Endodermal cell (in vitro differentiated cells): ENCODE data around the gene LPAR6. TPM values are rescaled to one million over a fixed set of nuclear protein-coding genes. Genes with fewer than 3 reads are reported as not detected.

Experiments used
- DNase-seq: peaks from one replicate; pipeline ENCODE4 v3.0.0-alpha.2; 2017
- H3K27ac ChIP-seq: 2 replicates; pipeline ENCODE4 v1.5.1; 2013; ENCODE audit warnings: mild to moderate bottlenecking, low read depth, low read length, moderate library complexity
- H3K27me3 ChIP-seq: 2 replicates; pipeline ENCODE4 v1.6.1; 2013; ENCODE audit warnings: mild to moderate bottlenecking, low read length, moderate library complexity; ENCODE audit not compliant: insufficient read depth, control insufficient read depth, poor library complexity, severe bottlenecking
- H3K36me3 ChIP-seq: 2 replicates; pipeline ENCODE4 v1.7.0; 2013; ENCODE audit warnings: mild to moderate bottlenecking, low read length, moderate library complexity; ENCODE audit not compliant: control insufficient read depth, insufficient read depth
- H3K4me1 ChIP-seq: one replicate; pipeline ENCODE4 v1.7.0; 2013; ENCODE audit warnings: low read length; ENCODE audit not compliant: control insufficient read depth, insufficient read depth
- H3K4me3 ChIP-seq: 2 replicates; pipeline ENCODE4 v1.5.1; 2013; ENCODE audit warnings: mild to moderate bottlenecking, low read length, moderate library complexity
- H3K9ac ChIP-seq: 2 replicates; pipeline ENCODE4 v1.6.1; 2013; ENCODE audit warnings: mild to moderate bottlenecking, low read length, moderate library complexity; ENCODE audit not compliant: poor library complexity, severe bottlenecking; ENCODE audit errors: extremely low read depth
- H3K9me3 ChIP-seq: 2 replicates; pipeline ENCODE4 v1.6.1; 2013; ENCODE audit warnings: mild to moderate bottlenecking, low read length, moderate library complexity; ENCODE audit not compliant: control insufficient read depth
- H3K27ac Mint-ChIP-seq: 2 replicates; pipeline ENCODE4 v1.8.0; 2020; ENCODE audit warnings: mixed read lengths
- H3K27me3 Mint-ChIP-seq: 2 replicates; pipeline ENCODE4 v1.8.0; 2021; ENCODE audit warnings: mild to moderate bottlenecking, mixed read lengths; ENCODE audit not compliant: insufficient read depth
- H3K36me3 Mint-ChIP-seq: 2 replicates; pipeline ENCODE4 v1.8.0; 2020; ENCODE audit warnings: low read depth, mixed read lengths
- H3K4me1 Mint-ChIP-seq: 2 replicates; pipeline ENCODE4 v1.8.0; 2020; ENCODE audit warnings: mixed read lengths
- H3K4me3 Mint-ChIP-seq: 2 replicates; pipeline ENCODE4 v1.8.0; 2020; ENCODE audit warnings: mild to moderate bottlenecking, moderate library complexity, mixed read lengths
- H3K9me3 Mint-ChIP-seq: 2 replicates; pipeline ENCODE4 v1.8.0; 2020; ENCODE audit warnings: mild to moderate bottlenecking, mixed read lengths
- CTCF ChIP-seq: fragments of 200-600 bp; sonication (generic); conservative IDR thresholded peaks from 2 replicates; pipeline ENCODE4 v1.5.0; 2021; ENCODE audit warnings: antibody characterized with exemption, mild to moderate bottlenecking
- WGBS, 2 experiments: methylation state at CpG; one replicate each; pipeline versions ENCODE4 v1.1.5 to v1.1.7; 2013; ENCODE audit warnings: missing lambda C conversion rate in 2 of 2, mixed read lengths in 1 of 2; ENCODE audit not compliant: insufficient coverage in 1 of 2, insufficient read length in 1 of 2; 5-methylcytosine and 5-hydroxymethylcytosine counted together
- total RNA-seq, 2 donors: library from RNA; stranded (reverse); fragmentation: NEBNext Ultra II Directional in 1 of 2; extraction: Animal tissue kit (Norgen Biotek cat#: 25700) in 1 of 2; gene quantifications; 2 replicates in 1 of 2; 3 replicates in 1 of 2; pipeline ENCODE4 v1.2.1, GENCODE V29; 2021

Gene LPAR6
- total RNA-seq, 2 donors from 2014 or later = 2.2 to 4.9 TPM

GRCh38 chr13:48403913-48404312 is 9.0 kb downstream of the LPAR6 start:
- Mint-ChIP-seq H3K27ac (no peak overlapping the region), H3K4me3 (no peak overlapping the region)
- WGBS, 2 experiments = 91 to 96% methylated on average over 8 of the region's 8 CpGs

GRCh38 chr13:48403151-48403631 is 9.7 kb downstream of the LPAR6 start:
- Mint-ChIP-seq H3K36me3 (no peaks in the 10 kb centered on the region), H3K4me1 (no peaks in the 10 kb centered on the region), H3K9me3 (no peaks in the 10 kb centered on the region), H3K27ac (no peak overlapping the region), H3K4me3 (no peak overlapping the region), H3K27me3 (no peaks in the 10 kb centered on the region)
- Histone ChIP-seq H3K9me3 (no peaks in the 10 kb centered on the region), H3K27ac (no peak overlapping the region), H3K4me1 (no peaks in the 10 kb centered on the region), H3K27me3 (no peaks in the 10 kb centered on the region), H3K9ac (no peak overlapping the region), H3K36me3 (no peaks in the 10 kb centered on the region), H3K4me3 (no peak overlapping the region)
- no peak for DNase-seq
- TF ChIP-seq CTCF = no peak
- 100% methylated on average over 1 of the region's 2 CpGs for WGBS, 2 experiments

More at GRCh38 chr13:48403913-48404312, 9.0 kb downstream of the LPAR6 start:
- Histone ChIP-seq H3K27ac (no peak overlapping the region), H3K27me3 (no peaks in the 10 kb centered on the region), H3K4me3 (no peak overlapping the region), H3K9ac (no peak overlapping the region), H3K9me3 (no peaks in the 10 kb centered on the region), H3K4me1 (no peaks in the 10 kb centered on the region), H3K36me3 (no peaks in the 10 kb centered on the region)
- H3K9me3 Mint-ChIP-seq = no peaks in the 10 kb centered on the region
- no peak for TF ChIP-seq CTCF
- no peaks in the 10 kb centered on the region for H3K36me3 Mint-ChIP-seq
- H3K4me1 Mint-ChIP-seq = no peaks in the 10 kb centered on the region
- H3K27me3 Mint-ChIP-seq = no peaks in the 10 kb centered on the region
- DNase-seq = no peak

GRCh38 chr13:48402325-48402932 is 10.5 kb downstream of the LPAR6 start:
- H3K27me3 ChIP-seq = no peaks in the 10 kb centered on the region
- H3K36me3 ChIP-seq = no peaks in the 10 kb centered on the region
- Mint-ChIP-seq H3K27ac (no peak overlapping the region), H3K4me1 (no peaks in the 10 kb centered on the region), H3K4me3 (no peak overlapping the region), H3K9me3 (no peaks in the 10 kb centered on the region), H3K27me3 (no peaks in the 10 kb centered on the region), H3K36me3 (no peaks in the 10 kb centered on the region)
- no peak overlapping the region for H3K4me3 ChIP-seq
- H3K9me3 ChIP-seq = no peaks in the 10 kb centered on the region
- no peak overlapping the region for H3K27ac ChIP-seq
- WGBS, 2 experiments = 94 to 100% methylated on average over 1 of the region's 2 CpGs
- DNase-seq = no peak
- H3K4me1 ChIP-seq = no peaks in the 10 kb centered on the region
- H3K9ac ChIP-seq = no peak overlapping the region
- no peak for TF ChIP-seq CTCF
